DND-41 (cell line): ENCODE results near the gene ARHGAP9.

Source experiments
- ATAC-seq: fragments of 200-7000 bp; cut with Tn5 transposase; 3 replicates; pipeline ENCODE4 v1.9.1; 2021; ENCODE audit warnings: low read depth; ENCODE audit not compliant: insufficient read depth
- DNase-seq: peaks from one replicate; pipeline ENCODE4 v3.0.0-alpha.2; 2020
- H2AFZ ChIP-seq: 2 replicates; pipeline ENCODE4 v1.6.0; 2012; ENCODE audit warnings: low read depth, low read length
- H3K27ac ChIP-seq: 2 replicates; pipeline ENCODE4 v1.5.1; 2012; ENCODE audit warnings: low read length, inconsistent platforms
- H3K27me3 ChIP-seq: fragments of 200-600 bp; sonication (generic); 2 replicates; pipeline ENCODE4 v1.6.0; 2012; ENCODE audit warnings: low read length, mild to moderate bottlenecking, inconsistent platforms; ENCODE audit not compliant: insufficient read depth, poor library complexity
- H3K36me3 ChIP-seq: 2 replicates; pipeline ENCODE4 v1.5.1; 2012; ENCODE audit warnings: low read length, inconsistent platforms; ENCODE audit not compliant: insufficient read depth
- H3K4me1 ChIP-seq: 2 replicates; pipeline ENCODE4 v1.5.1; 2012; ENCODE audit warnings: mild to moderate bottlenecking, low read length; ENCODE audit not compliant: insufficient read depth
- H3K4me2 ChIP-seq: 2 replicates; pipeline ENCODE4 v1.6.0; 2012; ENCODE audit warnings: mild to moderate bottlenecking, moderate library complexity, low read length, inconsistent platforms; ENCODE audit not compliant: insufficient read depth
- H3K4me3 ChIP-seq, 2 experiments: fragments of 200-600 bp in 1 of 2; shearing (Covaris generic) in 1 of 2; 2 replicates each; pipeline ENCODE4 v1.5.1; 2012 to 2016; ENCODE audit warnings: inconsistent platforms in 2 of 2, low read length in 2 of 2, mild to moderate bottlenecking in 2 of 2, low read depth in 1 of 2, moderate library complexity in 1 of 2
- H3K79me2 ChIP-seq: 2 replicates; pipeline ENCODE4 v1.6.0; 2012; ENCODE audit warnings: low read length, inconsistent platforms; ENCODE audit not compliant: insufficient read depth
- H3K9ac ChIP-seq: 2 replicates; pipeline ENCODE4 v1.6.0; 2012; ENCODE audit warnings: low read depth, mild to moderate bottlenecking, inconsistent platforms, low read length, moderate library complexity
- H3K9me3 ChIP-seq: 2 replicates; pipeline ENCODE4 v1.5.1; 2012; ENCODE audit warnings: low read length, moderate library complexity, mild to moderate bottlenecking, inconsistent platforms; ENCODE audit not compliant: insufficient read depth, severe bottlenecking
- H4K20me1 ChIP-seq: 2 replicates; pipeline ENCODE4 v1.6.0; 2012; ENCODE audit warnings: low read length; ENCODE audit not compliant: insufficient read depth
- CTCF ChIP-seq: IDR thresholded peaks from 2 replicates; pipeline ENCODE4 v1.5.1; 2012; ENCODE audit warnings: borderline replicate concordance, low read length, moderate library complexity, mild to moderate bottlenecking; ENCODE audit not compliant: poor library complexity, severe bottlenecking; ENCODE audit errors: extremely low read depth
- EZH2 ChIP-seq: IDR thresholded peaks from 3 replicates; pipeline ENCODE4 v1.6.1; 2012; ENCODE audit warnings: borderline replicate concordance, low read depth, mild to moderate bottlenecking, moderate library complexity, low read length, inconsistent platforms; ENCODE audit not compliant: severe bottlenecking

The ARHGAP9 gene

GRCh38 chr12:57456737-57457490 is 22.8 kb downstream of the ARHGAP9 start:
- H2AFZ ChIP-seq = no peak overlapping the region

GRCh38 chr12:57456145-57456700 is 23.4 kb downstream of the ARHGAP9 start:
- no peak overlapping the region for H3K27ac ChIP-seq
- no peaks in the 10 kb centered on the region for H3K36me3 ChIP-seq
- H3K79me2 ChIP-seq = no peaks in the 10 kb centered on the region
- peaks cover 29% of the 10 kb centered on the region for H3K4me1 ChIP-seq
- ATAC-seq = peak; percentile 37
- TF ChIP-seq CTCF (peak; percentile 83), EZH2 (no peak)
- H4K20me1 ChIP-seq = no peaks in the 10 kb centered on the region
- peak; percentile 66 for DNase-seq
- H3K27me3 ChIP-seq = peaks cover 7% of the 10 kb centered on the region
- no peak overlapping the region for H3K9ac ChIP-seq
- no peak overlapping the region for H3K4me2 ChIP-seq
- H3K9me3 ChIP-seq = no peaks in the 10 kb centered on the region
- no peak overlapping the region for H3K4me3 ChIP-seq
- peak overlapping the region; percentile 63; the same call in 1 of the 2 replicates for H2AFZ ChIP-seq

More at GRCh38 chr12:57456737-57457490, 22.8 kb downstream of the ARHGAP9 start:
- no peak overlapping the region for H3K9ac ChIP-seq
- ATAC-seq = no peak
- TF ChIP-seq CTCF (no peak), EZH2 (no peak)
- H3K27me3 ChIP-seq = peaks cover 7% of the 10 kb centered on the region
- no peaks in the 10 kb centered on the region for H3K79me2 ChIP-seq
- no peak overlapping the region for H3K4me2 ChIP-seq
- no peaks in the 10 kb centered on the region for H3K36me3 ChIP-seq
- DNase-seq = no peak
- H3K4me1 ChIP-seq = peaks cover 35% of the 10 kb centered on the region
- no peaks in the 10 kb centered on the region for H3K9me3 ChIP-seq
- no peak overlapping the region for H3K27ac ChIP-seq
- H4K20me1 ChIP-seq = no peaks in the 10 kb centered on the region
- no peak overlapping the region for H3K4me3 ChIP-seq

GRCh38 chr12:57455374-57456144 is 24.1 kb downstream of the ARHGAP9 start:
- H4K20me1 ChIP-seq = no peaks in the 10 kb centered on the region
- no peaks in the 10 kb centered on the region for H3K79me2 ChIP-seq
- H3K9me3 ChIP-seq = no peaks in the 10 kb centered on the region
- H3K4me3 ChIP-seq = no peak overlapping the region
- H3K9ac ChIP-seq = no peak overlapping the region
- ATAC-seq (no peak), DNase-seq (no peak)
- no peak overlapping the region for H3K27ac ChIP-seq
- H2AFZ ChIP-seq = peak overlapping the region; percentile 63; the same call in 1 of the 2 replicates
- TF ChIP-seq EZH2 (no peak), CTCF (no peak)
- no peaks in the 10 kb centered on the region for H3K36me3 ChIP-seq
- no peak overlapping the region for H3K4me2 ChIP-seq
- peaks cover 22% of the 10 kb centered on the region for H3K4me1 ChIP-seq
- H3K27me3 ChIP-seq = peaks cover 2% of the 10 kb centered on the region
